WI38 (cell line): Measurements from ENCODE around the gene RNU6-8.
A peak's percentile ranks its signal among the peaks of the same experiment; 100 is the strongest.

Source experiments
- H3K4me3 ChIP-seq: 2 replicates; pipeline ENCODE4 v1.5.1; 2011; ENCODE audit warnings: low read depth, mild to moderate bottlenecking, control low read depth, low read length
- TF ChIP-seq, protein P1 (sequence below): IDR thresholded peaks from 2 replicates; pipeline ENCODE4 v1.5.1; 2012; ENCODE audit warnings: low read depth, mild to moderate bottlenecking, control low read depth, low read length

The RNU6-8 gene

DNA sequence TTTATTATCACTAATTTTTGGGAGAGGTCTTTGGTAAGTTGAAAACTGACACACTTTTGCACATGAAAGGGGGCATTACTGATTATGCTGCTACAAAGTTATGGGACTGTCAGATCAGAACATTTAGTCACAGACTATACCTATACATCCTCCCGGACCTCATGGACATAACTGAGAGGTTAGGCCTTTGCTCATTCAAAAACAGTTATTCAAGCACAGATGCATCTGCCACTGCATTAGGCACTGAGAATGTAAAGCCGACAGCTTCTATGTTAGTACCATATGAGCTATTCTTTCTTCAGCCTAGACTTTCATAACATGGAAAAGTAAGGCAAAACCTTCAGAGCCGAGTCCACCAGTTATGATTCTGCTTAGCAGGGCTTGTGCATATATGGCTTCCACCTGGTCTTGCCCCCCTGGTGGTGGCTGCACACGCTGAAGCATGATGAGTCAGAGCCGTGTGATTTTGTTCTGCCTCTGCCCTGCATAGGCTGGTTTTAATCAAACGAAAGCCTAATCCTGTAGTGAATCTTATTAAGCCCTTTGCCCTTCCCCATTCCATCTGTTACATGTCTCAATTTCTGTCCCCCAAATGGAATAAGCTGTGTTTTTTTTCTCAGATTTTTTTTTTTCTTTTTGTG lies 21.8 kb upstream of the RNU6-8 start:
- no peak overlapping the region for H3K4me3 ChIP-seq
- TF ChIP-seq, protein P1, sequence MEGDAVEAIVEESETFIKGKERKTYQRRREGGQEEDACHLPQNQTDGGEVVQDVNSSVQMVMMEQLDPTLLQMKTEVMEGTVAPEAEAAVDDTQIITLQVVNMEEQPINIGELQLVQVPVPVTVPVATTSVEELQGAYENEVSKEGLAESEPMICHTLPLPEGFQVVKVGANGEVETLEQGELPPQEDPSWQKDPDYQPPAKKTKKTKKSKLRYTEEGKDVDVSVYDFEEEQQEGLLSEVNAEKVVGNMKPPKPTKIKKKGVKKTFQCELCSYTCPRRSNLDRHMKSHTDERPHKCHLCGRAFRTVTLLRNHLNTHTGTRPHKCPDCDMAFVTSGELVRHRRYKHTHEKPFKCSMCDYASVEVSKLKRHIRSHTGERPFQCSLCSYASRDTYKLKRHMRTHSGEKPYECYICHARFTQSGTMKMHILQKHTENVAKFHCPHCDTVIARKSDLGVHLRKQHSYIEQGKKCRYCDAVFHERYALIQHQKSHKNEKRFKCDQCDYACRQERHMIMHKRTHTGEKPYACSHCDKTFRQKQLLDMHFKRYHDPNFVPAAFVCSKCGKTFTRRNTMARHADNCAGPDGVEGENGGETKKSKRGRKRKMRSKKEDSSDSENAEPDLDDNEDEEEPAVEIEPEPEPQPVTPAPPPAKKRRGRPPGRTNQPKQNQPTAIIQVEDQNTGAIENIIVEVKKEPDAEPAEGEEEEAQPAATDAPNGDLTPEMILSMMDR, result peak; percentile 43; the same call in 1 of the 2 replicates

GRCh38 chr14:32217301-32217700 lies 14.2 kb upstream of the RNU6-8 start:
- TF ChIP-seq, protein P1, result no peak

DNA sequence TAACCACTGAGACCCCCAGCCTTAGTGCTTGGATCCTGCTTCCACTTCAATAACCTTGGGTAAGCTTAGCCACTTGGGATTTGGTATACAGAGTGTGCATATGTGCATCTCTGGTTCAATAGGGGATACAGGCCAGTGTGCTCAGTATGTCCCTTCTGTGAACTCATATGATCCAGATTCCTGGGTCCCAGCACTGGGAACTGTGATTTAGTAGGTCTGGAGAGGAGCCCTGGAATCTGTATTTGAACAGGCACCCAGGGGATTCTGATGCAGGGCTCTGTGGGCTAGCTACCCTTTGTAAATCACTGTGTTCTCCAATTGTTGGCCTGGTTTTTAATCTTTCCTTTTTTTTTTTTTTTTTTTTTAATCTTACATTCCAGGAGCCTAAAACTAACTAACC lies 9.8 kb upstream of the RNU6-8 start:
- no peak overlapping the region for H3K4me3 ChIP-seq
- TF ChIP-seq, protein P1, result no peak

More at GRCh38 chr14:32217301-32217700, 14.2 kb upstream of the RNU6-8 start:
- no peak overlapping the region for H3K4me3 ChIP-seq

- no peak overlapping the region for H3K4me3 ChIP-seq
- TF ChIP-seq, protein P1, result no peak
Observed at GRCh38 chr14:32211068-32211404, 8.0 kb upstream of the RNU6-8 start.

- TF ChIP-seq, protein P1, result no peak
Observed at GRCh38 chr14:32209471-32209870, 6.4 kb upstream of the RNU6-8 start.

DNA sequence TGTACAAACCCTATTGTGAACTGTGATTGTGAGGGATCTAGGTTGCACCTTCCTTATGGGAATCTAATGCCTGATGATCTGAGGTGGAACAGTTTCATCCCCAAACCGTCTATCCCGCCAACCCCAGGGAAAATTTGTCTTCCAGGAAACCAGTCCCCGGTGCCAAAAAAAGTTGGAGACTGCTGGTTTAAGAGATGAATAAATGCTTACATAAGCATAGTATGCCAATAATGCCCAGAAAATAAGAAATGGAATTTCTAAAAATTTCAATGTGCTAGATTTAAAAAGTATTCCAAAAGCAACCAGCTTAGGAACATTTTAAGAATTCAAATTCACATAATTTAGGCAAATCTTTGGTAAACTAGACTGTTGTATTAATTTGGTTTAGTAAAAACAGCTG lies 5.4 kb upstream of the RNU6-8 start:
- no peak overlapping the region for H3K4me3 ChIP-seq
- TF ChIP-seq, protein P1, result no peak

More at GRCh38 chr14:32209471-32209870, 6.4 kb upstream of the RNU6-8 start:
- H3K4me3 ChIP-seq, result no peak overlapping the region

DNA sequence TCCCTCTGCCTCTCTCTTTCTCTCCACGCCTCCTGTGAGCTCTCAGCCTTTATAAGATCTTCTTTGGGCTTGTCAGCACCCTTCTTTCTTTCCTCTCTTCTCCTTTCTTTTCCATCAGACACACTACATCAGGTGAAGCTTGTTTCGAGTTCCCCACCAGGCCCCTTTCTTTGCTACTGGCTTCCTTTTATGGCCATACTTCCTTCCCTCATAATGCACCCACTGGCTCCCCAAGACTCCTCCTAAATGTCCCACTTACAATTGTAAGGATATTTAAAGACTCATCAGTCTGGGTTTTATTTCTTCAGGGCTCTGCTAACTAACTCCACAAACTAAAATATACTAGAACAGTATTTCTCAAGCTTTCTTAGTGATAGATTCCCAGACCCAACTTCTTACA lies 3.5 kb upstream of the RNU6-8 start:
- no peak overlapping the region for H3K4me3 ChIP-seq
- TF ChIP-seq, protein P1, result no peak
